HG02973 (cell line): ENCODE results near the gene KRTAP10-3.
"Not testable (repeated sequence)": the region's sequence is repeated elsewhere in the genome, so short reads cannot be mapped to it uniquely, and the experiment has no call there.

Experiments
- ATAC-seq: cut with Tn5 transposase; IDR thresholded peaks from one replicate; pipeline ENCODE4 v1.9.1; 2021; ENCODE audit warnings: moderate library complexity; ENCODE audit not compliant: unreplicated experiment

The KRTAP10-3 gene

DNA sequence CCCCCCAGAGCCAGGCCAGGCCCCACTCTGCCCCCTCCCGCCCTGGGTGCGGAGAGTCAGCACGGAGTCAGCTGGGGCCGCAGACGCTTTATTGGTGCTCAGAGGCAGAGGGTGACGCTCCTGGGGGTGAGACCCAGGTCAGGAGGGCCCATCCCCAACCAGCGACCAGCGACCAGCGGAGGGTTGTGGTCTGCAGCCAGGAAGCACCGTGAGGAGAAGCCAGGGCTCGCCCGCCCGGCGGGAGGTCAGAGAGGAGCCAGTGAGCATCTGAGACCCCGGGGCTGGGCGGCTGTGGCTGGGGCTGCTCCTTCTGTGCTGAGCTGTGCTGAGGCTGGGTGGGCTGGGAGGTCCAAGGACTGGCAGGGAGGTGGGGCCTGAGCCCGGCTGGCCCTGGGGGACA lies 8.3 kb downstream of the KRTAP10-3 start:
- not testable (repeated sequence) for ATAC-seq

DNA sequence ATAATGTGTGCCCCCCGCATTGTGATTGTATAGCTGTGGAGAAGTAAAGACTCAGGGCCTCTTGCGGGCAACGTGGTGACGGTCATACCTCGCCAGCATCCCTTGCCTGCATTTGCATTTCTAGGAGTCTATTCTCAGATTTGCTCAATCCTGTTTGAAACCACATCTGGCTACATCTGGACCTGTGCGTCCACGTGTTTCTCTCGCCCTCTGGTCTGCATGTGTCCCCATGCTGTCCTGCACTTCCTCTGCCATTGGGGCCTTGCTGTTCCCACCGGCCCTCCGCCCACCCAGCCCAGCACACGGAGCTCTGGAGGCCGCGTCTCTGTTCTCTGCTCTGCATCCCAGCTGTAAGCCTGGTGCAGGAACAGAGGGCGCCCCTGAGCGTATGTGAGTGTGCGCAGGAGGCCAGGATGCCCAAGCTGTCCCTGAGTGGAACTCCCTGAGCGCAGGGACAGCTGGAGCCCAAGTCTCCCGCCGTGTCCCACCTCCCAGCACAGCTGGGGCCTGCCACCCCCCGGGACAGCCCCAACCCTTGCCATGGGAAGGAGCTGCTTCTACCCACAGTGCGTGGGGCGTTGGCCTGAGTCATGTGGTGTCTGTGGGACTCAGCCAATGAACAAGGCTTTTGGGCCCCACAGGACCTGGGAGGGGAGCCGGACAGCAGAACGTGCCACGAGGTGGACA lies 8.9 kb downstream of the KRTAP10-3 start:
- no peak for ATAC-seq

DNA sequence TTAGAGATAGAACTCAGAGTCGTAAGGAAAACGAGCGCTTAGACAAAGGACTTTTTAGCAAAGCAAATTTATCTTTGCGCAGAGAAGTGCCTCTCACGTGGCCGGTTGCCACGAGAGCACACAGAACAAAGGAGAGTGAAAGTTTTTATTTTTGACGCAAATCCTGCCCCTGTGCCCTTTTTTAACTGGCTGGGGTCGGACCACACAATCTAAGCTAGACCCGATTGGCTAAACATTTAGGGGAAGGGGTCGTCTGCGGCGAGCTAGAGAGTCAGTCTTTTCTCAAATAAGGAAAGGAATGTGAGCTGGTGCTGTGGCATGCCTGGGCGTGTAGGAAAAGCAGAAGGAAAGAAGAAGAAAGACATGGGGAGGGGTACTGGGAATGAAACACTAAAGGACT lies 9.7 kb downstream of the KRTAP10-3 start:
- ATAC-seq = no peak

DNA sequence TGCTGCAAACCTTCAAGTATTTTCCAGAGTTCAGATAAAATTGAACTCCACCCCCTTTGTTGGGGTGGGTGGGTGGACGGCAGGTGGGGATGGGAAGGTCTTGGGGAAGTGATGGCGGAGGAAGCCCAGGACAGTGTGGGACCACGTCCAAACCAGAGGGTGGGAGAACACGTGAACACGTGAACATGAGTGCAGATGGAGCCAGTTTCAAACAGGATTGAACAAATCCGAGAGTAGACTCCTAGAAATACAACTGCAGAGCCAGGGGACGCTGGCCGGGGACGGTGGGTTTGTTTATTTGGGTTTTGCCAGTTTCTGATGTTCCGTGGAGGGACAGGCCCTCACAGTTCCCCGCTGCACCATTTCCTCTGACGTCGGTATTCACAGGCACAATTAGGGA lies 10.2 kb downstream of the KRTAP10-3 start:
- no peak for ATAC-seq

DNA sequence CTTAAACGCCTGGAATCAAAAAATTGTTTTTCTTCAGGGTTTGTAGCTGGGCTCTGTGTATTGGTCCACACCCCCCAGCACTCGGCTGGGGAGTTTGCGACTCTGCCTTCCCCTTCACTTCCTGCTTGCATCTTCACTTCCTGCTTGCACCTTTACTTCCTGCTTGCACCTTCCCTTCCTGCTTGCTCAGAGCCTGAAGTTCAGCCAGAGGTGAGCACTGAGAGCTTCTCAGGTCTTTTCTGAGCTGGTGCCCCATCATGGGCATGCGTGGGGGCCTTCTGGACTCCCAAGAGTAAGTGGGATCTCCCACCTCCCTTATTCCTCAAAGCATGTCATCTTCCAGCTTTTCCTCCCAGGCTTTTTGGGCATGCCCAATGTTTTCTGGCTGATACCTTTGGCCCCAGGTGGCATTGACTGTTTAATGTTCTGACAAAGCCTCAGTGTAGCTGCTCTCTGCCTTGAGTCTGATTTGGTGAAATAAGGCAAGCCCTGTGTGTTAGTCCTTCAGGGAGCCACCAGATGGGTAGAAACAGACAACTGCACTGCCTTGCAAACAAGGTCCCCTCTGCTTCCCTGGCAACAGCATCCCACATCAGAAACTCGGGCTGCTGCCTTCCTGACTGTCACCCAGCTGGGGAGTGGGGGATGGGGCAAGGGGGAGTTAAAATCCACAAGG lies 10.8 kb downstream of the KRTAP10-3 start:
- ATAC-seq = no peak

DNA sequence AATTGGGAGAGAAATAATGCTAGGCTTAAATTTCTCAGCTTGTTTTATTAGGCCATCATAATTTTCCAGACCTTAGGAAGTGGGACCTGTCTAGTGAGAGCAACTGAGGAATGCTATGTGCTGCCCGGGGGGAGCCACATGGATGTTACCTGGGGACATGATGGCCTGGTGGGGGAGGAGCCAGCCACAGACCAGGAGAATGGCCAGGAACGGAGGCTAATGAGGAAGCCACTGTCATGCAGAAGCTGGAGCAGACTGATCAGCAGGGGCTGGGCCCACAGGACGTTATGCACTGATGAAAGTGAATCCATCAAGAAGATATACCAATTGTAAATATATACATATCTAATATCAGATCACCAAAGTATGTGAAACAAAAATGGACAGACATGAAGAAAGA lies 14.0 kb downstream of the KRTAP10-3 start:
- ATAC-seq = no peak

DNA sequence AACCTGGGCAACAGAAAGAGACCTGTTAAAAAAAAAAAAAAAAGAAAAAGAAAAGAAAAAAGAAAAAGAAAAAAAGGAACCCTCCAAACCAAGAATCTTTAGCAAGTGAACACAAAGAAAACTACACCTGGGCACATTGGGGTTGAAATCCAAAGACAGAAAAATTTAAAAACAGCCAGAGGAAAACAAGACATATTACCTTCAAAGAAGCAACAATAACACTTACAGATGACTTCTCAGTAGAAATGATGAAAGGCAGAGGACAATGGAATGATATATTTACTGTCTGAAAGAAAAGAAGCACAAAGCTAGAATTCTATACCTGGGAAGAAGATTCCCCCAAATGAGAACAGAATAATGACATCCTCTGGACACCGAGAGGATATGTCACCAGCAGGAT lies 15.9 kb downstream of the KRTAP10-3 start:
- ATAC-seq = no peak

DNA sequence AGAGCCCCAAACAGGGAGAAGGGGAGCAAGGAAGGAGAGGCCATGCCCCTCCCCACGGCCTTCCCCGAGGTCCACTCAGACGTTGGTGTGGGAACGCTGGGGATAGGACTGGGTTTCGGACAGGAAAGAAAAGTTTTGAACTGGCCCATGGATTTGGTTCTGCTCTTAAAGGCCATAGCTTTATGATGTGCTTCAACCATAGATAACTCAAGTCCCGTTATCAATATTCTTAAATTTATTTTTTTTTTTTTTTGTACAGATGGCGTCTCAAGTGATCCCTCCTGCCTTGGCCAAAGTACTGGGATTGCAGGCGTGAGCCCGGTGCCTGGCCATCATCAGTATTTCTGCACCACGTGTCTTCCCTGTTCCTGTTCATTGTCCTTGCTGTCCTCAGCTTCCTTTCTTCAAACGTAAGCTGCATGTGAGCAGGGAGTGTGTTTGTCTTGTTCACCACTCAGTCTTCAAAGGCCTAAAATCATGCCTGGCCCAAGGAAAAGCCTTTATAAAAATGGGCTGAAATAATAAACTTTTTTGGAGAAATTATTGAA lies 17.8 kb downstream of the KRTAP10-3 start:
- no peak for ATAC-seq

DNA sequence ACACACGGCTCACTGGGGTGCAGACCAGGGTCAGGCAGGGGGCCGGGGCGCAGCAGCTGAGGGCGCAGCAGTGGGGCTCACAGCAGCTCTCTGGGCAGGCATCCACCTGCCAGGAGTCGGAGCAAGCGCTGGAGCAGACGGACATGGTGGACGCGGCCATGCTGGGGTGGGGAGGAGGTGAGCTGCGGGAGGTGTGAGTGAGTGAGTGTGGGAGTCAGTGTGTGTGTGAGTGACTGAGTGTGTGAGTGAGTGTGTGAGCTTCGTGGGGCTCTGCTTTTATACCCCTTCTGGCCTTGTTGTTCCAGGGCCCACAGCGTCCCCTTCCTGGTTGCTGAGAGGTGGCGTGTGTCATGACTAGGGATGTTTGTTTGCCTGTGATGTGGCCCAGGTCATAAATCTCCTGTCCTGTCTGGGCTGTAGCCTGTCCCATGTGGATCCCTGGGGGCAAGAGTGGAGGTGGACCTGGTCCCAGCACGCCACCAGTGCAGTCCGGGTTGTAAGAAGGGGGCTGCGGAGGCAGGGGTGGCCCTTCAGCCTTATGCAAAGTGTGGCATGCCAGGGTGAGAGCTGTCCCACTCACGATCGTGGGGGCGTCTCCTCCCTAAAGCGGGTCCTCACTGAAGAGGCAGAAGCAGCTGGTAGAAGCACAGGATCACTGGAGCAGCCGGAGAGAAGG lies 18.5 kb downstream of the KRTAP10-3 start, which contains the start of gene KRTAP10-1:
Gene KRTAP10-1, minus strand, starts transcription at position 205 of the 676 bp plus-strand sequence. Its CDS starts 45 bp downstream, at position 160.
- ATAC-seq = no peak

DNA sequence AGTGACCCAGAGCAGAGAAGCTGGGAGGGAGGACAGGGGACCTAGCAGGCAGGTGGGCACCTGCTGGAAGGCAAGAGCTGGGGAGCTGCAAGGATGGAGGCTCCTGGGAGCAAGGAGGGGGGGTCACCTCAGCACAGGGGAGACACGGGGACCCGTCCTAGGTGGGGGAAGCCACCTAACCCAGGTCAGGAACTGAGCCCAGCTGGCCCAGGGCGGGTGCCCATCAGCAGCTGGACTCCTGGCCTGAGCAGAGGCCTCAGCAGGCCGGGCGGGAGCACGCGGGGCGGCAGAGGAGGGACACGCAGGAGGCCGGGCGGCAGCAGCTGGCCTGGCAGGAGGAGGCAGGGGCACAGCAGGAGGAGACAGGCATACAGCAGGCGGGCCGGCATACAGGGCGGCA lies 19.5 kb downstream of the KRTAP10-3 start:
- no peak for ATAC-seq

DNA sequence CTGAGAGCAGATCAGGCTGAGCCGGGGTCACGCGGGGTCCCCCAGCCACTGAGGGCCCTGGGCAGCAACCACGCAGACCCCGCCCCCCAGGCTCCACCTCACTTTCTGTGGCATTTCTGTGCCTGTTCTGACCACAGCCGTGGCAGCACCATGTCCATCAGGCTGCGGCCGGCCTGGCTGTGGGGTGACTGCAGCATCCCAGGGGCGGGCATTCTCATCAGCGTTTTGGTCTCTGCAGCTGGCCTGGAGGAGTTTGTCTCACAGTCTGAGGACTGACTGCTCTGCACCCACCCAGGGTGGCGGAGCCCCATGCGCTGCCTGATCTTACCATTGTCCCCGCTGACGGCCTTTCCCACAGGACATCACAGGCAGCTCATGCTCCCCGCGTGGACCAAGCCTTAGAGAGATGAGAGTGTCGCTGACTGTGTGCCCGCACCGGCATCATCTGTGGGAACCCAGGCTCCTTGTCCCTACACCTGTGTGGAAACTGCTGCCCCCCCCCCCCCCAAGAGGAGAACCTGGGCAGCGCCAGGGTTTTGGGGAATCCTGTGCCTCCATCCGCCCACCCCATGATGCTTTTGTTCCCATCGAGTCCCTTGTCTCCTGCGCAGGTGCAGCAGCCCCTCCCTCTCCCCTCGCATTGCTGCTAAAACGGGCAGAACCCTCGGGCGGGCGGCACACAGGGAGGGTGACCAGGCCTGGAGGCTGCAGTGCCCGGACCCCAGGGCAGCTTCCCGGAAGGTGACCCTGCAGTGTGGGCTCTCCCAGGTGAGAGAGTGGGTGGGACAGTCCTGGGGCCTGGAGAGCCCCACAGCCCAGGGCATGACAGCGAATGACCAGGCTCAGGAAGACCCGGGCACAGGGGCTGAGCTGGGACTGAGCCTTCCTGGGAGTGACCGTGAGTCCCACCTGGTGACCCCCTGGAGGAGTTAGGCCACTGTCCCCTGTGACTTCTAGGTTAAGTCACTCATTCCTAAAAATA lies 20.4 kb downstream of the KRTAP10-3 start:
- no peak for ATAC-seq

DNA sequence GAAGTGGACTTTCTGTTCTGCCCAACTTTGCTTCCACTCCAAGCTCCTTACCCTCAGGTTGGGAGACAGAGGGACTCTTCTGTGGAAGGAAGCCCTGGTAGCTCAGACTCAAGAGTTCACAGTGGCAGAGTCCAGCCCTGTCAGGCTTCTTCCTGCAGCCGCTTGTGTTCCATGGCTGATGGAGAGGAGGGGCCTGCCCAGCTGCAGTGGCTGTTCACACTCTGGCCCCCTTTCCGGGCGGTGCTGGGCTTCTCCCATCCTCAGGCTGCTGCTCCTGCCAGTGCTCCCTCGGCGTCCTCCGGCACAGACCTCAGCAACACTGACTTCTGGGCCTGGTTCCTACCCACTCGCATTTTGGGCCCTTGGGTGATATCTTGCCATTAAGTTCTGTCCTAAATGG lies 22.6 kb downstream of the KRTAP10-3 start:
- no peak for ATAC-seq

DNA sequence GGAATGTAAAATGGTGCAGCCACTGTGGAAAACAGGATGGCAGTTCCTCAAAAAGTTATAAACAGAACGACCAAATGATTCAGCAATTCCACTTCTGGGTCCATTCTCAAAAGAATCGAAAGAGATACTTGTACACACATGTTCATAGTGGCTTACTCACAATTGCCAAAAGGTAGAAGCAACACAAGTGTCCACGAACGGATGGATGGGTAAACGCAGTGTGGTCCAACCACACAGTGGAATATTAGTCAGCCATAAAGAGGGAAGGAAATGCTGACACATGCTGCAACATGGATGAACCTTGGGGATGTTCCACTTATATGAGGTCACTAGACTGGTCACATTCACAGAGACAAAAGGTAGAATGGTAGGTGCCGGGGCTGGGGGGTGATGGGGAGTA lies 23.9 kb downstream of the KRTAP10-3 start:
- no peak for ATAC-seq

DNA sequence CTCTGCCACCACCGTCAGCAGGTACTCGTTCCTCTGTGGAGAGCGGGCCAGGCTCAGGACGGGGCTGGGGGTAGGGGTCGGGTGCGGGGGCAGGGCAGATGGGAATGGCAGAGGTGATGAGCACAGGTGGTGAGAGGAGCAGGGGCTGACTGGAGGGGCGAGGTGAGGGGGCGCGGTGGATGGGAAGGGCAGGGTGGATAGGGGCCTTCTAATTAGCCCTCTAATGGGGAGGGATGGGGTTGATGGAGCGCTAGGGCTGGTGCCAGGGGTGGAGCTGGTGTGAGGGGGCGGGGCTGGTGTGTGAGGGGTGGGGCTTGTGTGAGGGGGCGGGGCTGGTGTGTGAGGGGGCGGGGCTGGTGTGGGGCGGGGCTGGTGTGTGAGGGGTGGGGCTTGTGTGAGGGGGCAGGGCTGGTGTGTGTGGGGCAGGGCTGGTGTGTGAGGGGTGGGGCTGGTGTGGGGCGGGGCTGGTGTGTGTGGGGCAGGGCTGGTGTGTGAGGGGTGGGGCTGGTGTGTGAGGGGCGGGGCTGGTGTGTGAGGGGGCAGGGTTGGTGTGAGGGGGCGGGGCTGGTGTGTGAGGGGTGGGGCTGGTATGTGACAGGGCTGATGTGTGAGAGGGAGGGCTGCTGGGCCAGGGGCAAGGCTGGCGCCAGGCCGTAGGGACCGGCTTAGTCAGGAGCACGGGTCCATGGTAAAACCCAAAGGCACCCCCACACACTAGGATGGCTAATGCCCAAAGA lies 24.5 kb downstream of the KRTAP10-3 start:
- ATAC-seq = no peak

DNA sequence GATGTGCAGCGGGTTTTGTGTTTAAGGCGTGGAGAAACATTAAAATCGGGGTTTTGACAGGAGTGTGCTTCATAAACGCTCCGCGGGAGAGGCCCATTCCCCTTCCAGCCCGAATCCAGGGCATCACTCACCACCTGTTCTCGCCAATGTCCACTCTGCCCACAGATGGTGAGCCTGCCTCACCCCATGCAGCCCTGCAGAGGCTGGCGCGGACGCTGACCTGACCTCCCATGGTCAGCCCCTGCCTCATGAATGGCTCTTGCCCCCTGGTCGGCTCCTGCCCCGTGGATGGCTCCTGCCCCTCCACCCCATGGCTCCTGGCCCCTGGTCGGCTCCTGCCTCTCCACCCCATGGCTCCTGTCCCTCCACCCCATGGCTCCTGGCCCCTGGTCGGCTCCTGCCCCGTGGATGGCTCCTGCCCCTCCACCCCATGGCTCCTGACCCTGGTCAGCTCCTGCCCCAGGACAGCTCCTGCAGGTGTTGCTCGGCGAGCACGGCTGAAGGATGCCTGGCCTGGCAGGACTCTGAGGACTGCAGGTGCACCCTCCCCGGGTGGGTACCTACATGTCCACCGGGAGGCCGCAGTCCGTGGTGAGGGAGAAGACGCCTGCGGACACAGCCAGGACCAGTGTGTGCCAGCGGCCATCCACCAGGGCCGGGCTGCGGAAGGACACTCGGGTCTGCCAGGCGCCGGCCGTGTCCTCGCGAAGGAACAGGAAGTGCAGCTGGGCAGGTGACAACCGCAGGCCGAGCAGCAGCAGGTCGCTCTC lies 25.3 kb downstream of the KRTAP10-3 start:
- ATAC-seq = no peak

DNA sequence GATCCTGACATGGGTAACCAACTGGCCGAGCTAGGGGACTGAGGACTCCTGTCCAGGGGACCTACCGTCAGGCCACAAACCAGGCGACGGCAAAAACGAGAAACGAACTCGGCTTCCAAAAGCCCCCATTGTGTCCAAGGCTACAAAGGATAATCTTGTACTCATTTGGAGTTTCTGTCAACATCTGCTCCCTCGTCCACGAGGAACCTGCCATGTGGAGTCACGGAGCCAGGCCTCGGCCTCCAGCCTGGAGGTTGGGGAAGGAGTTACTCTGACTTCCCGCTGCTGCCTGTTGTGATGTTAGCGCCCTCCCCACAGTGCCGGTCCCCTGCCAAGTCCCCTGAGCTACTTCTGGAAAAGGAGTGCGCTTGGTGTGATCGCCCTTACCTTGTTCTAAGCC lies 25.9 kb downstream of the KRTAP10-3 start:
- no peak for ATAC-seq

DNA sequence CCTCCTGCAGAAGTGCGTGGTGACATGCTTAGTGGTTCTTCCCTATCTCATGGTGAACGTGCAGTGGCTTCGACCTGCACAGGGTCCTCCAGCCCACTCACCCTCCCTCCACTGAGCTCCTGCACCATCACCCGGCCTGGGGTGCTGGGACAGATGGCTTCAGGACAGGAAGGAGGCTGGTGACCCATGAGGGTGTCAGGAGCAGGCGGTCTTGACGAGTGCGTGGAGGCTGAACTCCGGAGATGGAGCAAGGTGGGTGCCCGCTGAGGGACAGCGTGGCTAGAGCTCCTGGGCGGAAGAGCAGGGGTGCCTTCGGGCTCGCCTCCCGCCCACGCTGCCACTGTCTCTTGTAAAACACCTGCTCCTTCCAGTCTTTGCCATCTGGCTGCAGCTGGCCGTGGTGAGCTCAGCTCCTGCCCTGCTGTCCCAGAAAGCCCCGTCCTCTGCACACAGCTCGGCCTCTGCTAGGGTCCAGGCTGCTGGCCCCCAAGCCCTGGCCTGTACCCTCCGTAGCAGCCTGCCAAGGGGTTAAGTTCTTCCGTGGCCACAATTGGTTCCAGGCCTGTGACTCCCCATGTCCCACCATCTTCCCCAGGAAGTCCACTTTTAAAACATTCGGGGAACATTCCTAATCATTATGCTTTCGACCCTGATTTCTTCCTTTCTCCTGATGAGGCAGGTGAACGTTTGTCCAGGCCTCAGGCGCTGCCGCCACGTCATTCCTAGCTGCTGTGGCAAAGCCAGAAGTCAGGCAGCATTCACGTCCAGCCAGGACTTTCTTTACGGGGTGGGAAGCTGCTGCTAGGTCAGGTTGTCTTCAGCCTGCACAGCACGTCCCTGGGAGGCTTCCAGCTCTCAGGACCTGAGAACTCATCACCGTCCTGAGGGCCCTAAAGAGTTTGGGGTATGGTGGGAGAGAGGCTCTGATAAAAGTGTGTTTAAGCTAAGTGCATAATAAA lies 26.7 kb downstream of the KRTAP10-3 start:
- no peak for ATAC-seq
